Lower leg skin (tissue), 4 donors: ENCODE data around the gene FAM83E. TPM values are rescaled to one million over a fixed set of nuclear protein-coding genes. Genes with fewer than 3 reads are reported as not detected.

Experiments
- DNase-seq, 2 donors: peaks; one replicate each; pipeline ENCODE4 v3.0.0-alpha.2; 2019; ENCODE audit warnings: low spot score in 2 of 2
- H3K4me3 ChIP-seq: fragments of 200-600 bp; sonication (generic); 2 replicates; pipeline ENCODE4 v1.5.1; 2017; ENCODE audit warnings: mild to moderate bottlenecking, low read depth; ENCODE audit not compliant: poor library complexity, severe bottlenecking
- CTCF ChIP-seq, 3 donors: fragments of 450-650 bp; IDR thresholded peaks; one replicate each; pipeline ENCODE4 v1.5.1; 2016; ENCODE audit warnings: antibody characterized with exemption in 3 of 3, mild to moderate bottlenecking in 3 of 3, moderate library complexity in 2 of 3
- POLR2A ChIP-seq, 2 donors: fragments of 450-650 bp; IDR thresholded peaks; one replicate each; pipeline ENCODE4 v1.6.1; 2016 to 2017; ENCODE audit warnings: antibody characterized with exemption in 2 of 2, mild to moderate bottlenecking in 1 of 2, moderate library complexity in 1 of 2
- WGBS, 2 donors: methylation state at CpG; one replicate each; pipeline ENCODE4 v1.1.5; 2018; 5-methylcytosine and 5-hydroxymethylcytosine counted together
- intact Hi-C: fragments of 100-400 bp; cut with DNase I; formaldehyde crosslinking; loops from one replicate; pipeline ENCODE4 v1.15.0; 2023; ENCODE audit warnings: low total_unique reads
- total RNA-seq, 4 donors: library from RNA; depleted of rRNA; stranded (reverse); fragments of >200 nt; gene quantifications; one replicate each; pipeline ENCODE4 v1.1.0, GENCODE V29; 2016

Gene FAM83E
- total RNA-seq, 4 donors from 2014 or later = 0.53 to 8.2 (median 3.8) TPM

- intact Hi-C loops = no loop called here
- no peak overlapping the region for H3K4me3 ChIP-seq
- WGBS, 2 donors = 72 to 79% methylated on average over 23 to 39 of the region's 39 CpGs
- TF ChIP-seq CTCF (IDR thresholded peaks at IDR 0.05) (no peak), POLR2A (IDR thresholded peaks at IDR 0.05) (no peak)
- DNase-seq = no peak
Measured at GRCh38 chr19:48596679-48597465, 18.0 kb downstream of the FAM83E start.

- H3K4me3 ChIP-seq = no peak overlapping the region
- intact Hi-C loops = no loop called here
- TF ChIP-seq CTCF (IDR thresholded peaks at IDR 0.05) (no peak), POLR2A (IDR thresholded peaks at IDR 0.05) (no peak)
- 71 to 76% methylated on average over 4 of the region's 4 CpGs for WGBS, 2 donors
- no peak for DNase-seq
Measured at GRCh38 chr19:48596237-48596636, 18.6 kb downstream of the FAM83E start.

GRCh38 chr19:48595833-48596232 is 19.0 kb downstream of the FAM83E start:
- no peak for DNase-seq
- intact Hi-C loops = no loop called here
- H3K4me3 ChIP-seq = no peak overlapping the region
- TF ChIP-seq CTCF (IDR thresholded peaks at IDR 0.05) = no peak
- WGBS, 2 donors = 57 to 78% methylated on average over 6 of the region's 6 CpGs

- H3K4me3 ChIP-seq = no peak overlapping the region
- no peak for DNase-seq
- TF ChIP-seq POLR2A (IDR thresholded peaks at IDR 0.05) (no peak), CTCF (IDR thresholded peaks at IDR 0.05) (no peak)
- intact Hi-C loops = no loop called here
- WGBS, 2 donors = 81 to 91% methylated on average over 9 of the region's 9 CpGs
Measured at GRCh38 chr19:48595171-48595570, 19.7 kb downstream of the FAM83E start.

GRCh38 chr19:48591021-48591420 is 23.9 kb downstream of the FAM83E start:
- intact Hi-C loops = loop anchor here (5.0 kb wide), 1 partner anchor 149 kb away; no protein-coding TSS in a partner anchor
- DNase-seq = no peak
- 88% methylated on average over 5 of the region's 5 CpGs for WGBS, 2 donors
- TF ChIP-seq POLR2A (IDR thresholded peaks at IDR 0.05) (no peak), CTCF (IDR thresholded peaks at IDR 0.05) (no peak)
- no peak overlapping the region for H3K4me3 ChIP-seq
